GM12878 (cell line): ENCODE measurements around the gene LYL1. TPM values are rescaled to one million over a fixed set of nuclear protein-coding genes. Genes with fewer than 3 reads are reported as not detected.

ENCODE experiments used
- ATAC-seq: fragments of 200-7000 bp; cut with Tn5 transposase; 3 replicates; pipeline ENCODE4 v1.9.1; 2020; ENCODE audit warnings: mild to moderate bottlenecking, moderate library complexity
- BruUV-seq: library from RNA; stranded (reverse); fragments of 400-500 nt; replicated peaks from 2 replicates; lab custom pipeline; 2021; lab: Mats Ljungman, UMichigan
- CTCF ChIA-PET: fragments of 300-600 bp; sonication (Branson Sonifier 250); formaldehyde crosslinking; extraction: SDS; loops from one replicate; lab custom pipeline; 2021; ENCODE audit warnings: inconsistent platforms; lab: Yijun Ruan, JAX
- POLR2A ChIA-PET: fragments of 350-600 bp; formaldehyde crosslinking; extraction: SDS; loops from one replicate; lab custom pipeline; 2021; ENCODE audit warnings: inconsistent platforms; lab: Charles Lee
- RAD21 ChIA-PET: fragments of 300-600 bp; sonication (Branson Sonifier 250); formaldehyde crosslinking; loops from one replicate; lab custom pipeline; 2023; ENCODE audit warnings: antibody characterized with exemption; ENCODE audit not compliant: unreplicated experiment; lab: Charles Lee
- SMC1A ChIA-PET: fragments of 300-600 bp; sonication (Branson Sonifier 250); formaldehyde crosslinking; loops from one replicate; lab custom pipeline; 2023; ENCODE audit not compliant: unreplicated experiment, uncharacterized antibody; lab: Charles Lee
- DNase-seq: peaks from one replicate; pipeline ENCODE4 v3.0.0-alpha.2; 2011; ENCODE audit warnings: low read depth, low spot score
- FAIRE-seq: peaks from 3 replicates; lab custom pipeline; 2011; peaks lifted over from hg19 to GRCh38; lab: Jason Lieb, UNC
- H2AFZ ChIP-seq: 2 replicates; pipeline ENCODE4 v1.6.0; 2011; ENCODE audit warnings: low read depth, low read length, control low read depth; ENCODE audit not compliant: control insufficient read depth
- H3K27ac ChIP-seq: 2 replicates; pipeline ENCODE4 v1.5.1; 2011; ENCODE audit warnings: control low read depth; ENCODE audit not compliant: control insufficient read depth, insufficient read depth
- H3K27me3 ChIP-seq, 2 experiments: replicated peaks in 1 of 2; 2 replicates each; pipeline versions ENCODE4 v1.6.0 to v1.6.1; 2011; ENCODE audit warnings: low read length in 1 of 2; ENCODE audit not compliant: control insufficient read depth in 2 of 2, insufficient read depth in 2 of 2
- H3K36me3 ChIP-seq, 2 experiments: 2 replicates each; pipeline ENCODE4 v1.5.1; 2011; ENCODE audit warnings: low read length in 1 of 2; ENCODE audit not compliant: control insufficient read depth in 2 of 2, insufficient read depth in 2 of 2
- H3K4me1 ChIP-seq: 2 replicates; pipeline ENCODE4 v1.6.1; 2011; ENCODE audit warnings: mild to moderate bottlenecking, low read length, moderate library complexity, mixed read lengths; ENCODE audit not compliant: control insufficient read depth, insufficient read depth
- H3K4me2 ChIP-seq: 2 replicates; pipeline ENCODE4 v1.6.0; 2011; ENCODE audit warnings: control low read depth; ENCODE audit not compliant: control insufficient read depth, insufficient read depth
- H3K4me3 ChIP-seq: fragments of 200-600 bp; sonication (generic); 2 replicates; pipeline ENCODE4 v1.5.1; 2016
- H3K79me2 ChIP-seq: 2 replicates; pipeline ENCODE4 v1.6.0; 2011; ENCODE audit warnings: low read length; ENCODE audit not compliant: control insufficient read depth, insufficient read depth
- H3K9ac ChIP-seq: 2 replicates; pipeline ENCODE4 v1.8.0; 2011; ENCODE audit warnings: low read length, control low read depth, mixed read lengths; ENCODE audit not compliant: control insufficient read depth, insufficient read depth
- H3K9me3 ChIP-seq: replicated peaks from 3 replicates; pipeline ENCODE4 v1.5.1; 2011; ENCODE audit warnings: mild to moderate bottlenecking, low read length; ENCODE audit not compliant: control insufficient read depth, insufficient read depth
- H4K20me1 ChIP-seq: 2 replicates; pipeline ENCODE4 v1.6.0; 2011; ENCODE audit not compliant: control insufficient read depth, insufficient read depth
- CEBPB ChIP-seq, 2 experiments: fragments of 150-350 bp in 1 of 2; IDR thresholded peaks; 2 replicates each; pipeline ENCODE4 v1.6.1; 2012 to 2014; ENCODE audit warnings: low read depth in 2 of 2, low read length in 2 of 2, borderline replicate concordance in 1 of 2, inconsistent platforms in 1 of 2
- FOXK2 ChIP-seq: fragments of 450-650 bp; IDR thresholded peaks from 2 replicates; pipeline ENCODE4 v1.6.1; 2017; ENCODE audit warnings: mild to moderate bottlenecking, moderate library complexity
- YBX1 ChIP-seq: fragments of 450-650 bp; IDR thresholded peaks from 2 replicates; pipeline ENCODE4 v1.6.1; 2016; ENCODE audit warnings: antibody characterized with exemption
- ZSCAN29 ChIP-seq: fragments of 450-650 bp; IDR thresholded peaks from 2 replicates; pipeline ENCODE4 v1.6.1; 2017; ENCODE audit warnings: mild to moderate bottlenecking, moderate library complexity
- WGBS: methylation state at CpG from one replicate; pipeline ENCODE4 v1.1.6; 2016; ENCODE audit warnings: low lambda C conversion rate; ENCODE audit not compliant: insufficient replicate concordance, insufficient coverage; ENCODE audit errors: missing lambda C conversion rate; 5-methylcytosine and 5-hydroxymethylcytosine counted together
- in situ Hi-C: fragments of 300-500 bp; cut with MboI; formaldehyde crosslinking; loops from 9 replicates; pipeline ENCODE4 v1.14.3; 2018; ENCODE audit warnings: mixed read lengths
- intact Hi-C: fragments of 100-400 bp; cut with micrococcal nuclease; formaldehyde crosslinking; loops from one replicate; pipeline ENCODE4 v1.14.2; 2022; ENCODE audit not compliant: unreplicated experiment
- polyA plus RNA-seq, 11 experiments: library from polyadenylated mRNA; depleted of rRNA in 4 of 11; unstranded in 6 of 11; stranded (reverse) in 5 of 11; fragments of >200 nt; fragmentation: Nextera tagmentation in 4 of 11; fragmentation: Illumina TruSeq in 1 of 11; extraction: Ambion mirVana in 4 of 11; extraction: Trizol in 1 of 11; gene quantifications; 1 replicate in 1 of 11; 2 replicates in 10 of 11; pipeline versions ENCODE4 v1.2.1 to v1.2.3, GENCODE V29; 2011 to 2016; ENCODE audit warnings: inconsistent platforms in 2 of 11, missing spikeins in 2 of 11, low read depth in 1 of 11
- total RNA-seq, 4 experiments: library from RNA; depleted of rRNA in 3 of 4; stranded (reverse); fragments of >200 nt in 3 of 4; fragmentation: Illumina TruSeq in 1 of 4; extraction: Trizol in 1 of 4; gene quantifications; 2 replicates each; pipeline versions ENCODE4 v1.2.1 to v1.2.3, GENCODE V29; 2013 to 2021
- TF ChIP-seq, protein P1 (sequence below): fragments of 450-650 bp; IDR thresholded peaks from 2 replicates; pipeline ENCODE4 v1.6.1; 2017; ENCODE audit warnings: mild to moderate bottlenecking

LYL1 gene
- total and polyA plus RNA-seq, 10 of the 15 experiments (the other 5 are each of a cell fraction or from before 2014, with no cell fraction given) = 0.10 to 34.8 (median 4.4) TPM

DNA sequence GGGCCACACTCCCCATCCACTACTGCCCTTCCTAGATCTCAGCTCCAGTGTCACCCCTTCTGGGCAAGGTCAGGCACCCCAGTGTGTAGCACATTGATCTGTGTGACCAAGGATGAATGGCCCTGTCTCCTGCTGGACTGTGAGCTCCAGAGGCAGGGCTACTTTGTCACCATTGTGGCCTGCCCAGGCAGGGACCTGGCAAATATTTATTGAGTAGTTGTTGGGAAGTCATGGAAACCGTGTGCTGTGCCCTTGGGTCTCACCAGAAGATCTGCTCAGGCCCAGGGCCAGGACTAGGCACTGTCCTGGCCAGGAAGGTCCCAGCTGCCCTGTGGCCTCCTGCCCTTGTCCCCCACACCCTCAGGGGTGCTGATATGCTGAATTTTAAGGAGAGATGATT, 25.9 kb upstream of the LYL1 start:
- TF ChIP-seq FOXK2 (no peak), ZSCAN29 (no peak), CEBPB (IDR thresholded peaks at IDR 0.05; ENCODE audit: borderline replicate concordance in 1 of 2, low read depth in 2 of 2, low read length in 2 of 2) (no peak), YBX1 (no peak)
- TF ChIP-seq, protein P1, sequence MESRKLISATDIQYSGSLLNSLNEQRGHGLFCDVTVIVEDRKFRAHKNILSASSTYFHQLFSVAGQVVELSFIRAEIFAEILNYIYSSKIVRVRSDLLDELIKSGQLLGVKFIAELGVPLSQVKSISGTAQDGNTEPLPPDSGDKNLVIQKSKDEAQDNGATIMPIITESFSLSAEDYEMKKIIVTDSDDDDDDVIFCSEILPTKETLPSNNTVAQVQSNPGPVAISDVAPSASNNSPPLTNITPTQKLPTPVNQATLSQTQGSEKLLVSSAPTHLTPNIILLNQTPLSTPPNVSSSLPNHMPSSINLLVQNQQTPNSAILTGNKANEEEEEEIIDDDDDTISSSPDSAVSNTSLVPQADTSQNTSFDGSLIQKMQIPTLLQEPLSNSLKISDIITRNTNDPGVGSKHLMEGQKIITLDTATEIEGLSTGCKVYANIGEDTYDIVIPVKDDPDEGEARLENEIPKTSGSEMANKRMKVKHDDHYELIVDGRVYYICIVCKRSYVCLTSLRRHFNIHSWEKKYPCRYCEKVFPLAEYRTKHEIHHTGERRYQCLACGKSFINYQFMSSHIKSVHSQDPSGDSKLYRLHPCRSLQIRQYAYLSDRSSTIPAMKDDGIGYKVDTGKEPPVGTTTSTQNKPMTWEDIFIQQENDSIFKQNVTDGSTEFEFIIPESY = no peak
- no peak for FAIRE-seq

More for the DNA sequence above, 25.9 kb upstream of the LYL1 start:
- Histone ChIP-seq H3K4me2 (no peak overlapping the region), H3K36me3 (peaks cover 0 to 3% of the 10 kb centered on the region in 2 experiments), H3K9ac (no peak overlapping the region), H3K27me3 (no peaks in the 10 kb centered on the region), H3K4me3 (no peak overlapping the region), H3K4me1 (no peaks in the 10 kb centered on the region), H3K79me2 (peaks cover 19% of the 10 kb centered on the region), H3K27ac (no peak overlapping the region), H4K20me1 (peaks cover 7% of the 10 kb centered on the region), H3K9me3 (no peaks in the 10 kb centered on the region), H2AFZ (no peak overlapping the region)
- intact Hi-C loops (no loop called here), in situ Hi-C loops (no loop called here)
- ChIA-PET CTCF (interaction anchor here (1.5 kb wide), 1 partner anchor 68 kb away, joined by 3 read pairs; no protein-coding TSS in a partner anchor), RAD21 (interaction anchor here (0.8 kb wide), 1 partner anchor 85 kb away, joined by 5 read pairs; no protein-coding TSS in a partner anchor), SMC1A (no interaction called here), POLR2A (no interaction called here)
- DNase-seq = no peak
- BruUV-seq = no TSS peak
- no peak for ATAC-seq
- 25% methylated on average over 1 of the region's 1 CpG for WGBS
